CD14-positive monocyte (primary cell): ENCODE data around the gene ADORA2A. TPM values are rescaled to one million over a fixed set of nuclear protein-coding genes. Genes with fewer than 3 reads are reported as not detected.

Experiments
- DNase-seq, 3 donors: peaks; one replicate each; pipeline ENCODE4 v3.0.0-alpha.2; 2011 to 2022
- H2AFZ ChIP-seq: 2 replicates; pipeline ENCODE4 v1.6.0; 2012; ENCODE audit warnings: mild to moderate bottlenecking, low read depth, low read length, inconsistent platforms; ENCODE audit not compliant: insufficient read depth, poor library complexity, severe bottlenecking
- H3K27ac ChIP-seq, 2 donors: 1 replicate in 1 of 2; 2 replicates in 1 of 2; pipeline ENCODE4 v1.5.1; 2012 to 2013; ENCODE audit warnings: low read length in 2 of 2, control low read depth in 1 of 2, inconsistent platforms in 1 of 2, low read depth in 1 of 2, mild to moderate bottlenecking in 1 of 2
- H3K27me3 ChIP-seq, 2 donors: one replicate each; pipeline versions ENCODE4 v1.6.0 to v1.6.1; 2011 to 2013; ENCODE audit warnings: low read length in 2 of 2; ENCODE audit not compliant: control insufficient read depth in 2 of 2, insufficient read depth in 2 of 2
- H3K36me3 ChIP-seq, 2 donors: replicated peaks in 1 of 2; 1 replicate in 1 of 2; 2 replicates in 1 of 2; pipeline versions ENCODE4 v1.5.1 to v1.6.1; 2012 to 2013; ENCODE audit warnings: low read length in 2 of 2, control low read depth in 1 of 2, inconsistent platforms in 1 of 2, mild to moderate bottlenecking in 1 of 2; ENCODE audit not compliant: insufficient read depth in 2 of 2, control insufficient read depth in 1 of 2
- H3K4me1 ChIP-seq, 2 donors: 1 replicate in 1 of 2; 2 replicates in 1 of 2; pipeline versions ENCODE4 v1.5.1 to v1.6.1; 2012 to 2013; ENCODE audit warnings: low read length in 2 of 2, control low read depth in 1 of 2, inconsistent platforms in 1 of 2, mild to moderate bottlenecking in 1 of 2, moderate library complexity in 1 of 2; ENCODE audit not compliant: insufficient read depth in 2 of 2, control insufficient read depth in 1 of 2
- H3K4me2 ChIP-seq: replicated peaks from 2 replicates; pipeline ENCODE3; 2012; ENCODE audit warnings: low read length, moderate library complexity, mild to moderate bottlenecking; ENCODE audit not compliant: poor library complexity, severe bottlenecking; ENCODE audit errors: extremely low read depth
- H3K4me3 ChIP-seq, 3 experiments: fragments of 200-600 bp in 1 of 3; sonication (generic) in 1 of 3; replicated peaks in 1 of 3; 1 replicate in 2 of 3; 2 replicates in 1 of 3; pipeline ENCODE4 v1.5.1; 2011 to 2013; ENCODE audit warnings: low read length in 3 of 3, mild to moderate bottlenecking in 3 of 3, control low read depth in 2 of 3, low read depth in 2 of 3, inconsistent platforms in 1 of 3, moderate library complexity in 1 of 3
- H3K79me2 ChIP-seq: 2 replicates; pipeline ENCODE4 v1.6.0; 2012; ENCODE audit warnings: mild to moderate bottlenecking, control low read depth, inconsistent platforms, low read length, moderate library complexity; ENCODE audit not compliant: insufficient read depth
- H3K9ac ChIP-seq: 2 replicates; pipeline ENCODE4 v1.6.0; 2017; ENCODE audit warnings: low read length, mild to moderate bottlenecking; ENCODE audit not compliant: insufficient read depth, poor library complexity, severe bottlenecking
- H3K9me3 ChIP-seq, 2 donors: replicated peaks in 1 of 2; 1 replicate in 1 of 2; 2 replicates in 1 of 2; pipeline versions ENCODE4 v1.5.1 to v1.6.1; 2012 to 2013; ENCODE audit warnings: low read length in 2 of 2, control low read depth in 1 of 2; ENCODE audit not compliant: control insufficient read depth in 1 of 2, insufficient read depth in 1 of 2
- H4K20me1 ChIP-seq: 2 replicates; pipeline ENCODE4 v1.6.0; 2012; ENCODE audit warnings: mild to moderate bottlenecking, low read length, control low read depth, moderate library complexity; ENCODE audit not compliant: insufficient read depth
- H3K27ac Mint-ChIP-seq, 7 donors: one replicate each; pipeline ENCODE4 v1.8.0; 2020; ENCODE audit warnings: mild to moderate bottlenecking in 7 of 7, mixed read lengths in 7 of 7, moderate library complexity in 6 of 7, inconsistent platforms in 2 of 7
- H3K27me3 Mint-ChIP-seq, 3 donors: one replicate each; pipeline ENCODE4 v1.8.0; 2021 to 2022; ENCODE audit warnings: low read depth in 3 of 3, mild to moderate bottlenecking in 3 of 3, mixed read lengths in 3 of 3, moderate library complexity in 3 of 3, inconsistent platforms in 1 of 3
- H3K36me3 Mint-ChIP-seq, 2 donors: one replicate each; pipeline ENCODE4 v1.8.0; 2020; ENCODE audit warnings: mixed read lengths in 2 of 2, inconsistent platforms in 1 of 2, mild to moderate bottlenecking in 1 of 2
- H3K4me1 Mint-ChIP-seq: one replicate; pipeline ENCODE4 v1.8.0; 2020; ENCODE audit warnings: mild to moderate bottlenecking, mixed read lengths
- H3K4me3 Mint-ChIP-seq, 2 donors: one replicate each; pipeline ENCODE4 v1.8.0; 2020; ENCODE audit warnings: mild to moderate bottlenecking in 2 of 2, mixed read lengths in 2 of 2, moderate library complexity in 1 of 2
- H3K9me3 Mint-ChIP-seq, 7 donors: one replicate each; pipeline ENCODE4 v1.8.0; 2020 to 2022; ENCODE audit warnings: mixed read lengths in 7 of 7, mild to moderate bottlenecking in 6 of 7, moderate library complexity in 6 of 7, inconsistent platforms in 2 of 7
- CTCF ChIP-seq: fragments of 200-600 bp; IDR thresholded peaks from one replicate; pipeline ENCODE4 v1.8.0; 2022; ENCODE audit warnings: antibody characterized with exemption, mild to moderate bottlenecking
- WGBS: methylation state at CpG from one replicate; pipeline ENCODE4 v1.1.5; 2013; ENCODE audit warnings: missing lambda C conversion rate; ENCODE audit not compliant: insufficient coverage; 5-methylcytosine and 5-hydroxymethylcytosine counted together
- intact Hi-C, 2 donors: fragments of 100-400 bp; cut with micrococcal nuclease; formaldehyde crosslinking; loops; one replicate each; pipeline versions ENCODE4 v1.15.0 to v1.15.1; 2023
- polyA plus RNA-seq, 3 donors: library from polyadenylated mRNA; depleted of rRNA in 1 of 3; unstranded in 2 of 3; stranded (reverse) in 1 of 3; fragments of 300-500 nt in 2 of 3; fragments of >200 nt in 1 of 3; fragmentation: Illumina TruSeq in 2 of 3; gene quantifications; 1 replicate in 2 of 3; 2 replicates in 1 of 3; pipeline ENCODE4 v1.2.3, GENCODE V29; 2012 to 2021

Gene ADORA2A
- polyA plus RNA-seq, 3 donors: 5.8 to 10.2 (median 6.5) TPM

GRCh38 chr22:24474221-24474620 lies 46.8 kb downstream of the ADORA2A start:
- Histone ChIP-seq H3K9ac (no peak overlapping the region), H3K79me2 (no peaks in the 10 kb centered on the region), H3K27ac (peak overlapping the region; percentile 65 to 75), H3K36me3 (no peaks in the 10 kb centered on the region), H4K20me1 (no peaks in the 10 kb centered on the region), H3K4me3 (no peak overlapping the region), H2AFZ (no peak overlapping the region), H3K9me3 (no peaks in the 10 kb centered on the region), H3K4me2 (peak overlapping the region; percentile 17), H3K4me1 (peaks cover 30 to 41% of the 10 kb centered on the region in 2 donors), H3K27me3 (no peaks in the 10 kb centered on the region)
- H3K27ac Mint-ChIP-seq: peak overlapping the region; percentile 86 to 95 (median 90)
- TF ChIP-seq CTCF: no peak
- H3K4me1 Mint-ChIP-seq: peaks cover 42% of the 10 kb centered on the region
- H3K36me3 Mint-ChIP-seq: peaks cover 1 to 2% of the 10 kb centered on the region in 2 donors
- peak in 2 of 3 donors; percentile 36 to 68 for DNase-seq
- peak overlapping the region in 1 of 2 donors; percentile 53 for H3K4me3 Mint-ChIP-seq
- intact Hi-C loops: loop anchor here (5.0 kb wide), 2 partner anchors 37 to 47 kb away; partner anchors contain the start of gene ADORA2A (in 1 of the 2)
- peaks cover 0 to 5% (median 4%) of the 10 kb centered on the region in 7 donors for H3K9me3 Mint-ChIP-seq
- peaks cover 0 to 2% (median 0%) of the 10 kb centered on the region in 3 donors for H3K27me3 Mint-ChIP-seq
- no CpG with 5 or more reads among the region's 3 CpGs for WGBS

GRCh38 chr22:24474649-24475255 lies 47.4 kb downstream of the ADORA2A start:
- Histone ChIP-seq H4K20me1 (no peaks in the 10 kb centered on the region), H3K9ac (no peak overlapping the region), H3K27ac (no peak overlapping the region), H3K4me2 (no peak overlapping the region), H2AFZ (no peak overlapping the region), H3K79me2 (no peaks in the 10 kb centered on the region), H3K4me3 (no peak overlapping the region), H3K27me3 (no peaks in the 10 kb centered on the region), H3K4me1 (peaks cover 30 to 41% of the 10 kb centered on the region in 2 donors), H3K9me3 (no peaks in the 10 kb centered on the region), H3K36me3 (no peaks in the 10 kb centered on the region)
- Mint-ChIP-seq H3K27ac (peak overlapping the region in 4 of 7 donors; percentile 13 to 95 (median 72)), H3K4me1 (peaks cover 38% of the 10 kb centered on the region), H3K27me3 (peaks cover 0 to 2% (median 0%) of the 10 kb centered on the region in 3 donors), H3K4me3 (no peak overlapping the region), H3K36me3 (peaks cover 1 to 2% of the 10 kb centered on the region in 2 donors), H3K9me3 (peaks cover 0 to 5% (median 4%) of the 10 kb centered on the region in 7 donors)
- no peak for TF ChIP-seq CTCF
- intact Hi-C loops: loop anchor here (5.0 kb wide), 2 partner anchors 37 to 47 kb away; partner anchors contain the start of gene ADORA2A (in 1 of the 2)
- no peak for DNase-seq
- WGBS: no CpG with 5 or more reads among the region's 5 CpGs
